GM12878 (cell line): ENCODE results near the gene NSG1. TPM values are rescaled to one million over a fixed set of nuclear protein-coding genes. Genes with fewer than 3 reads are reported as not detected.

ENCODE experiments used
- ATAC-seq: fragments of 200-7000 bp; cut with Tn5 transposase; 3 replicates; pipeline ENCODE4 v1.9.1; 2020; ENCODE audit warnings: mild to moderate bottlenecking, moderate library complexity
- BruUV-seq: library from RNA; stranded (reverse); fragments of 400-500 nt; replicated peaks from 2 replicates; lab custom pipeline; 2021; lab: Mats Ljungman, UMichigan
- CTCF ChIA-PET: fragments of 300-600 bp; sonication (Branson Sonifier 250); formaldehyde crosslinking; extraction: SDS; loops from one replicate; lab custom pipeline; 2021; ENCODE audit warnings: inconsistent platforms; lab: Yijun Ruan, JAX
- POLR2A ChIA-PET: fragments of 350-600 bp; formaldehyde crosslinking; extraction: SDS; loops from one replicate; lab custom pipeline; 2021; ENCODE audit warnings: inconsistent platforms; lab: Charles Lee
- RAD21 ChIA-PET: fragments of 300-600 bp; sonication (Branson Sonifier 250); formaldehyde crosslinking; loops from one replicate; lab custom pipeline; 2023; ENCODE audit warnings: antibody characterized with exemption; ENCODE audit not compliant: unreplicated experiment; lab: Charles Lee
- SMC1A ChIA-PET: fragments of 300-600 bp; sonication (Branson Sonifier 250); formaldehyde crosslinking; loops from one replicate; lab custom pipeline; 2023; ENCODE audit not compliant: unreplicated experiment, uncharacterized antibody; lab: Charles Lee
- DNase-seq: peaks from one replicate; pipeline ENCODE4 v3.0.0-alpha.2; 2011; ENCODE audit warnings: low read depth, low spot score
- FAIRE-seq: peaks from 3 replicates; lab custom pipeline; 2011; peaks lifted over from hg19 to GRCh38; lab: Jason Lieb, UNC
- H2AFZ ChIP-seq: 2 replicates; pipeline ENCODE4 v1.6.0; 2011; ENCODE audit warnings: low read depth, low read length, control low read depth; ENCODE audit not compliant: control insufficient read depth
- H3K27ac ChIP-seq: 2 replicates; pipeline ENCODE4 v1.5.1; 2011; ENCODE audit warnings: control low read depth; ENCODE audit not compliant: control insufficient read depth, insufficient read depth
- H3K27me3 ChIP-seq, 2 experiments: replicated peaks in 1 of 2; 2 replicates each; pipeline versions ENCODE4 v1.6.0 to v1.6.1; 2011; ENCODE audit warnings: low read length in 1 of 2; ENCODE audit not compliant: control insufficient read depth in 2 of 2, insufficient read depth in 2 of 2
- H3K36me3 ChIP-seq, 2 experiments: 2 replicates each; pipeline ENCODE4 v1.5.1; 2011; ENCODE audit warnings: low read length in 1 of 2; ENCODE audit not compliant: control insufficient read depth in 2 of 2, insufficient read depth in 2 of 2
- H3K4me1 ChIP-seq: 2 replicates; pipeline ENCODE4 v1.6.1; 2011; ENCODE audit warnings: mild to moderate bottlenecking, low read length, moderate library complexity, mixed read lengths; ENCODE audit not compliant: control insufficient read depth, insufficient read depth
- H3K4me2 ChIP-seq: 2 replicates; pipeline ENCODE4 v1.6.0; 2011; ENCODE audit warnings: control low read depth; ENCODE audit not compliant: control insufficient read depth, insufficient read depth
- H3K4me3 ChIP-seq: fragments of 200-600 bp; sonication (generic); 2 replicates; pipeline ENCODE4 v1.5.1; 2016
- H3K79me2 ChIP-seq: 2 replicates; pipeline ENCODE4 v1.6.0; 2011; ENCODE audit warnings: low read length; ENCODE audit not compliant: control insufficient read depth, insufficient read depth
- H3K9ac ChIP-seq: 2 replicates; pipeline ENCODE4 v1.8.0; 2011; ENCODE audit warnings: low read length, control low read depth, mixed read lengths; ENCODE audit not compliant: control insufficient read depth, insufficient read depth
- H3K9me3 ChIP-seq: replicated peaks from 3 replicates; pipeline ENCODE4 v1.5.1; 2011; ENCODE audit warnings: mild to moderate bottlenecking, low read length; ENCODE audit not compliant: control insufficient read depth, insufficient read depth
- H4K20me1 ChIP-seq: 2 replicates; pipeline ENCODE4 v1.6.0; 2011; ENCODE audit not compliant: control insufficient read depth, insufficient read depth
- CREB1 ChIP-seq: IDR thresholded peaks from 2 replicates; pipeline ENCODE4 v1.6.1; 2012; ENCODE audit warnings: low read depth, mild to moderate bottlenecking, inconsistent platforms
- CTCF ChIP-seq, 3 experiments: IDR thresholded peaks in 2 of 3; conservative IDR thresholded peaks in 1 of 3; 2 replicates each; pipeline ENCODE4 v1.5.1; 2011; ENCODE audit warnings: low read depth in 3 of 3, low read length in 3 of 3, mild to moderate bottlenecking in 3 of 3, control low read depth in 2 of 3, moderate library complexity in 2 of 3, inconsistent platforms in 1 of 3, mixed read lengths in 1 of 3; ENCODE audit not compliant: control insufficient read depth in 2 of 3, insufficient read depth in 1 of 3; ENCODE audit errors: extremely low read depth in 1 of 3
- CUX1 ChIP-seq: IDR thresholded peaks from 2 replicates; pipeline ENCODE4 v1.6.1; 2012; ENCODE audit warnings: improper control_type of control experiment, low read depth, low read length; ENCODE audit not compliant: insufficient replicate concordance
- JUNB ChIP-seq: IDR thresholded peaks from 2 replicates; pipeline ENCODE4 v1.6.1; 2016; ENCODE audit warnings: antibody characterized with exemption, mild to moderate bottlenecking
- NFYA ChIP-seq: IDR thresholded peaks from 2 replicates; pipeline ENCODE4 v1.6.1; 2011; ENCODE audit warnings: low read depth, mild to moderate bottlenecking, low read length, improper control_type of control experiment, borderline replicate concordance
- NFYB ChIP-seq: IDR thresholded peaks from 2 replicates; pipeline ENCODE4 v1.6.1; 2011; ENCODE audit warnings: low read depth, mild to moderate bottlenecking, low read length, improper control_type of control experiment, moderate library complexity; ENCODE audit not compliant: insufficient read depth
- RAD21 ChIP-seq: IDR thresholded peaks from 2 replicates; pipeline ENCODE4 v1.6.1; 2011; ENCODE audit warnings: mild to moderate bottlenecking, low read depth, low read length, moderate library complexity; ENCODE audit not compliant: insufficient read depth
- SRF ChIP-seq, 2 experiments: IDR thresholded peaks; 2 replicates each; pipeline ENCODE4 v1.6.1; 2011; ENCODE audit warnings: low read depth in 2 of 2, low read length in 2 of 2, mild to moderate bottlenecking in 1 of 2, moderate library complexity in 1 of 2
- TBL1XR1 ChIP-seq: IDR thresholded peaks from 2 replicates; pipeline ENCODE4 v1.6.1; 2012; ENCODE audit warnings: low read depth, low read length, improper control_type of control experiment
- TCF3 ChIP-seq: IDR thresholded peaks from 2 replicates; pipeline ENCODE4 v1.6.1; 2012; ENCODE audit warnings: low read depth, mild to moderate bottlenecking, low read length, borderline replicate concordance; ENCODE audit not compliant: insufficient read depth
- WRNIP1 ChIP-seq: IDR thresholded peaks from 2 replicates; pipeline ENCODE4 v1.6.1; 2011; ENCODE audit warnings: low read depth, low read length, improper control_type of control experiment, borderline replicate concordance
- ZSCAN29 ChIP-seq: fragments of 450-650 bp; IDR thresholded peaks from 2 replicates; pipeline ENCODE4 v1.6.1; 2017; ENCODE audit warnings: mild to moderate bottlenecking, moderate library complexity
- WGBS: methylation state at CpG from one replicate; pipeline ENCODE4 v1.1.6; 2016; ENCODE audit warnings: low lambda C conversion rate; ENCODE audit not compliant: insufficient replicate concordance, insufficient coverage; ENCODE audit errors: missing lambda C conversion rate; 5-methylcytosine and 5-hydroxymethylcytosine counted together
- in situ Hi-C: fragments of 300-500 bp; cut with MboI; formaldehyde crosslinking; loops from 9 replicates; pipeline ENCODE4 v1.14.3; 2018; ENCODE audit warnings: mixed read lengths
- intact Hi-C: fragments of 100-400 bp; cut with micrococcal nuclease; formaldehyde crosslinking; loops from one replicate; pipeline ENCODE4 v1.14.2; 2022; ENCODE audit not compliant: unreplicated experiment
- polyA plus RNA-seq, 11 experiments: library from polyadenylated mRNA; depleted of rRNA in 4 of 11; unstranded in 6 of 11; stranded (reverse) in 5 of 11; fragments of >200 nt; fragmentation: Nextera tagmentation in 4 of 11; fragmentation: Illumina TruSeq in 1 of 11; extraction: Ambion mirVana in 4 of 11; extraction: Trizol in 1 of 11; gene quantifications; 1 replicate in 1 of 11; 2 replicates in 10 of 11; pipeline versions ENCODE4 v1.2.1 to v1.2.3, GENCODE V29; 2011 to 2016; ENCODE audit warnings: inconsistent platforms in 2 of 11, missing spikeins in 2 of 11, low read depth in 1 of 11
- total RNA-seq, 4 experiments: library from RNA; depleted of rRNA in 3 of 4; stranded (reverse); fragments of >200 nt in 3 of 4; fragmentation: Illumina TruSeq in 1 of 4; extraction: Trizol in 1 of 4; gene quantifications; 2 replicates each; pipeline versions ENCODE4 v1.2.1 to v1.2.3, GENCODE V29; 2013 to 2021
- TF ChIP-seq, protein P1 (sequence below): fragments of 450-650 bp; IDR thresholded peaks from 2 replicates; pipeline ENCODE4 v1.6.1; 2017; ENCODE audit warnings: mild to moderate bottlenecking, moderate library complexity

The NSG1 gene
- total and polyA plus RNA-seq, 10 of the 15 experiments (the other 5 are each of a cell fraction or from before 2014, with no cell fraction given) = 0.03 to 0.19 (median 0.10) TPM; not detected in 5

GRCh38 chr4:4461850-4462249 is 74.9 kb downstream of the NSG1 start:
- ChIA-PET POLR2A (no interaction called here), RAD21 (no interaction called here), SMC1A (no interaction called here), CTCF (no interaction called here)
- Histone ChIP-seq H3K27me3 (no peaks in the 10 kb centered on the region), H3K79me2 (no peaks in the 10 kb centered on the region), H3K27ac (no peak overlapping the region), H3K4me2 (no peak overlapping the region), H3K9ac (no peak overlapping the region), H4K20me1 (no peaks in the 10 kb centered on the region), H3K9me3 (no peaks in the 10 kb centered on the region), H3K4me1 (no peaks in the 10 kb centered on the region), H3K36me3 (peaks cover 9 to 16% of the 10 kb centered on the region in 2 experiments; a peak in 3 of 4 replicates), H3K4me3 (no peak overlapping the region), H2AFZ (no peak overlapping the region)
- intact Hi-C loops = no loop called here
- FAIRE-seq (no peak), DNase-seq (no peak), ATAC-seq (no peak)
- no TSS peak for BruUV-seq
- WGBS = 93% methylated on average over 5 of the region's 5 CpGs
- in situ Hi-C loops = no loop called here
- TF ChIP-seq JUNB (no peak), WRNIP1 (no peak), CREB1 (no peak), ZSCAN29 (no peak), NFYB (no peak), TBL1XR1 (no peak), RAD21 (no peak), CTCF (IDR thresholded peaks at IDR 0.05 in 2 of 3, conservative IDR thresholded peaks at IDR 0.05 in 1 of 3; ENCODE audit: control insufficient read depth in 2 of 3, extremely low read depth in 1 of 3, insufficient read depth in 1 of 3, low read depth in 3 of 3, low read length in 3 of 3) (no peak), CUX1 (no peak), SRF (IDR thresholded peaks at IDR 0.05; ENCODE audit: low read depth in 2 of 2, low read length in 2 of 2) (no peak), TCF3 (no peak), NFYA (no peak)
- TF ChIP-seq, protein P1, sequence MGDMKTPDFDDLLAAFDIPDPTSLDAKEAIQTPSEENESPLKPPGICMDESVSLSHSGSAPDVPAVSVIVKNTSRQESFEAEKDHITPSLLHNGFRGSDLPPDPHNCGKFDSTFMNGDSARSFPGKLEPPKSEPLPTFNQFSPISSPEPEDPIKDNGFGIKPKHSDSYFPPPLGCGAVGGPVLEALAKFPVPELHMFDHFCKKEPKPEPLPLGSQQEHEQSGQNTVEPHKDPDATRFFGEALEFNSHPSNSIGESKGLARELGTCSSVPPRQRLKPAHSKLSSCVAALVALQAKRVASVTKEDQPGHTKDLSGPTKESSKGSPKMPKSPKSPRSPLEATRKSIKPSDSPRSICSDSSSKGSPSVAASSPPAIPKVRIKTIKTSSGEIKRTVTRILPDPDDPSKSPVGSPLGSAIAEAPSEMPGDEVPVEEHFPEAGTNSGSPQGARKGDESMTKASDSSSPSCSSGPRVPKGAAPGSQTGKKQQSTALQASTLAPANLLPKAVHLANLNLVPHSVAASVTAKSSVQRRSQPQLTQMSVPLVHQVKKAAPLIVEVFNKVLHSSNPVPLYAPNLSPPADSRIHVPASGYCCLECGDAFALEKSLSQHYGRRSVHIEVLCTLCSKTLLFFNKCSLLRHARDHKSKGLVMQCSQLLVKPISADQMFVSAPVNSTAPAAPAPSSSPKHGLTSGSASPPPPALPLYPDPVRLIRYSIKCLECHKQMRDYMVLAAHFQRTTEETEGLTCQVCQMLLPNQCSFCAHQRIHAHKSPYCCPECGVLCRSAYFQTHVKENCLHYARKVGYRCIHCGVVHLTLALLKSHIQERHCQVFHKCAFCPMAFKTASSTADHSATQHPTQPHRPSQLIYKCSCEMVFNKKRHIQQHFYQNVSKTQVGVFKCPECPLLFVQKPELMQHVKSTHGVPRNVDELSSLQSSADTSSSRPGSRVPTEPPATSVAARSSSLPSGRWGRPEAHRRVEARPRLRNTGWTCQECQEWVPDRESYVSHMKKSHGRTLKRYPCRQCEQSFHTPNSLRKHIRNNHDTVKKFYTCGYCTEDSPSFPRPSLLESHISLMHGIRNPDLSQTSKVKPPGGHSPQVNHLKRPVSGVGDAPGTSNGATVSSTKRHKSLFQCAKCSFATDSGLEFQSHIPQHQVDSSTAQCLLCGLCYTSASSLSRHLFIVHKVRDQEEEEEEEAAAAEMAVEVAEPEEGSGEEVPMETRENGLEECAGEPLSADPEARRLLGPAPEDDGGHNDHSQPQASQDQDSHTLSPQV = no peak
